ENCODE measurements around the gene SLC25A21. TPM values are rescaled to one million over a fixed set of nuclear protein-coding genes. Genes with fewer than 3 reads are reported as not detected.

Gene SLC25A21
- total RNA-seq, 8 experiments from 2014 or later = 0.52 to 2.9 (median 1.4) TPM

GRCh38 chr14:36748610-36749213 is 423.7 kb downstream of the SLC25A21 start:
- in situ Hi-C loops (cut with MboI; ENCODE audit: low pct_unique_long_range_greater_than_20kb in 2 of 9, low sequenced_read_pairs in 9 of 9, unreplicated experiment in 9 of 9) = no loop called here
- ATAC-seq (replicated peaks in 6 of 8) = peak in 3 of 8 experiments; percentile 83 to 96 (median 96)
- Histone ChIP-seq H3K4me3 (no peak overlapping the region), H3K27ac (no peak overlapping the region), H3K4me1 (replicated peaks in 1 of 2) (no peaks in the 10 kb centered on the region)
- WGBS, 10 experiments = 0 to 100% (median 73%) methylated on average over 1 to 3 of the region's 3 CpGs; no CpG with 5 or more reads in 1 of the 10 experiments

DNA sequence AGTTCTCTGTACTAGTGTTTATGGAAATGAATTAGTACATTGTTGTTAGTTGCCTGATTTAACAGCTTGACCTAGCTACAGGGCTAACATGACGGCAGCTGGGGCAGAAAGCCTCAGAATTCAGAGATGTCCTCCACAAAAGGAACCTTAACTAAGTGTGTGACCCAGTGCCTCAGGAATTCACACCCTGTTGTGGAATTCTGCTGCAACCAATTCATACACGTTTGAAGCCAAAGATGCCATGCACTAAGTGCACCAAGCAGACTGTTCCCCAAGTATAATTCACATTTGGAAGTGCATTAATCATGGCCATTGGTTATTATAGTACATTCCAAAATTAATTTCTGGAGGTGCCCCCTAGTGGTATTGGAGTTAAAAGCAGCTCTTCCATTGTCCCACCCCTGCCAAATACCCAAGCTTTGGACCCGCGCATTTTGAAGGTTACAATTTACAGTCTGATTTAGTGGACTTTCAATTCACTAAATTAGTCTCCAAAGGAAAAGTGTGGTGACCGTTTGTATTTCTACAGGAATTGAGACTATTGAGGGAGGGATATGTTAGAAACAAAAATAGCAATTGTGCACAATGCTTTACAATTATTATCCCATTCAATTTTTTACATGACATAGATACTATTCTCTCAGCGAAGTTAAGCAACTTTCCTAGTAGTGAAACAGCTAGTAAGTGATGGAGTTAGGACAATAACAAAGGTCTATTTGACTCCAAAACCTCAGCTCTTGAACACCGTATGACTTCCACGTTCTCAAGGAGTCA is 424.8 kb downstream of the SLC25A21 start:
- 16 to 80% (median 62%) methylated on average over 1 to 8 of the region's 8 CpGs for WGBS, 10 experiments
- in situ Hi-C loops (cut with MboI; ENCODE audit: low pct_unique_long_range_greater_than_20kb in 2 of 9, low sequenced_read_pairs in 9 of 9, unreplicated experiment in 9 of 9) = no loop called here
- no peak overlapping the region for H3K27ac ChIP-seq
- no peak overlapping the region for H3K4me3 ChIP-seq
- ATAC-seq (replicated peaks in 6 of 8) = peak in 1 of 8 experiments; percentile 20
- no peaks in the 10 kb centered on the region for H3K4me1 ChIP-seq (replicated peaks in 1 of 2)

DNA sequence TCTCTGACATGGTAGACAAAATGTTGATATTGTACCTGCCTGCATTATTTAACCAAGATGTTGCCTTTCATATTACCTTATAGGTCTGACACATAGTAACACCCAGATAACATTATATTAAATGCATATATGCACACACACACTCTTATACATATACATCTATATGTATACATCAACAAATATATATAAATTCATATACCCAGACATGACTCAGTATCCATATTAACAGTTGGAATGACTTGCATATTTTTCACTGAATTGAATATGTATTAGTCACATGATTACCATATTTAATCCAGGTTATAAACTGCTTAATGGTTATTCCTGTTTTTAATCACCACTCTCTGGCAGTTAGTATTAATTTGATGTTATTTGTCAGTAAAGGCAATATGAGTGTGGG is 425.5 kb downstream of the SLC25A21 start:
- in situ Hi-C loops (cut with MboI; ENCODE audit: low pct_unique_long_range_greater_than_20kb in 2 of 9, low sequenced_read_pairs in 9 of 9, unreplicated experiment in 9 of 9) = no loop called here
- ATAC-seq (replicated peaks in 6 of 8) = peak in 1 of 8 experiments; percentile 66
- H3K4me3 ChIP-seq = no peak overlapping the region

GRCh38 chr14:36741858-36742257 is 430.5 kb downstream of the SLC25A21 start:
- 43 to 80% (median 80%) methylated on average over 1 of the region's 1 CpG; no CpG with 5 or more reads in 7 of the 10 experiments for WGBS, 10 experiments
- no peak overlapping the region for H3K27ac ChIP-seq
- ATAC-seq (replicated peaks in 6 of 8) = peak in 2 of 8 experiments; percentile 51 to 87
- in situ Hi-C loops (cut with MboI; ENCODE audit: low pct_unique_long_range_greater_than_20kb in 2 of 9, low sequenced_read_pairs in 9 of 9, unreplicated experiment in 9 of 9) = no loop called here
- no peak overlapping the region for H3K4me3 ChIP-seq
- H3K4me1 ChIP-seq (replicated peaks in 1 of 2) = no peaks in the 10 kb centered on the region

More for the DNA sequence above, 425.5 kb downstream of the SLC25A21 start:
- no peaks in the 10 kb centered on the region for H3K4me1 ChIP-seq (replicated peaks in 1 of 2)
- H3K27ac ChIP-seq = no peak overlapping the region

- WGBS, 10 experiments = 33 to 97% (median 80%) methylated on average over 1 to 7 of the region's 7 CpGs; no CpG with 5 or more reads in 1 of the 10 experiments
- H3K4me1 ChIP-seq (replicated peaks in 1 of 2) = no peaks in the 10 kb centered on the region
- ATAC-seq (replicated peaks in 6 of 8) = peak in 1 of 8 experiments; percentile 34
- in situ Hi-C loops (cut with MboI; ENCODE audit: low pct_unique_long_range_greater_than_20kb in 2 of 9, low sequenced_read_pairs in 9 of 9, unreplicated experiment in 9 of 9) = no loop called here
- H3K27ac ChIP-seq = no peak overlapping the region
- H3K4me3 ChIP-seq = no peak overlapping the region
These were observed 434.1 kb downstream of the SLC25A21 start for GRCh38 chr14:36738269-36738668.

DNA sequence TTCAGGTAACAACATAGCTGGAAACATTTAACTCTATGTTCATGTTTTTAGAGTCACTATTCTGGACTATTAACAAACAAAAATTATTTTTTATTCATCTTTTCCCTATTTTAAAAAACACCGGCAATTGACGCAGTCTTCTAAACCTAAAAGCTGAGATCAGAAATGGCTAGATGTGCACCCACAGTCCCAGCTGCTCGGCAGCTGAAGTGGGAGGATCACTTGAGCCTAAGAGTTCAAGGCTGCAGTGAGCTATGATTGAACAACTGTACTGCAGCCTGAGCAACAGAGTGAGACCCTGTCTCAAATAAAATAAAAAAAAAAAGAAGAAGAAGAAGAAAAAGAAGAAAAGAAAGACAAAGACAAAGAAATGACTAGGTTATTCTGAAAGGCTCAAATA is 446.3 kb downstream of the SLC25A21 start:
- in situ Hi-C loops (cut with MboI; ENCODE audit: low pct_unique_long_range_greater_than_20kb in 2 of 9, low sequenced_read_pairs in 9 of 9, unreplicated experiment in 9 of 9) = no loop called here
- 52 to 100% (median 86%) methylated on average over 1 to 3 of the region's 3 CpGs; no CpG with 5 or more reads in 2 of the 10 experiments for WGBS, 10 experiments
- no peak for ATAC-seq (replicated peaks in 6 of 8)
- H3K4me3 ChIP-seq = no peak overlapping the region
- no peaks in the 10 kb centered on the region for H3K4me1 ChIP-seq (replicated peaks in 1 of 2)
- no peak overlapping the region for H3K27ac ChIP-seq

DNA sequence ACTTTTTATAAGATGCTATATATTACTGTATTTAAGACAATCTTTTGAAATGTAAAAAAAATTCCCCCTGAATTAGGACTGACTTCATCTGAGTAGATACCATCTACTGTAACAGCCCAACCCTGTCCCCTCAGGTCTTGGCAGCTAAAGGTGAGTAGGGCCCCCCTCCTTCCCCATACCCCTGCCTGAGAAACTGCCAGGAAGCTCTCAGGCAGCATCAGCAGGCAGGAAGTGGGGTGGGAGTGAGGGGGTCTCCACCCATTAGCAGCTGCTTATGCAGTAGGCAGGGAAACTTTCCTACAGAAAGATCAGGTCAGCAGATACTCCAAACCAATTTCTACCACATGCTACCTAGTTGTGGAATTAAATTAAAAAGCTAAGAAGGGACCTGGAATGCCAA is 448.2 kb downstream of the SLC25A21 start:
- H3K27ac ChIP-seq = no peak overlapping the region
- peak in 3 of 8 experiments; percentile 10 to 45 (median 21) for ATAC-seq (replicated peaks in 6 of 8)
- in situ Hi-C loops (cut with MboI; ENCODE audit: low pct_unique_long_range_greater_than_20kb in 2 of 9, low sequenced_read_pairs in 9 of 9, unreplicated experiment in 9 of 9) = no loop called here
- no peaks in the 10 kb centered on the region for H3K4me1 ChIP-seq (replicated peaks in 1 of 2)
- no peak overlapping the region for H3K4me3 ChIP-seq

- no peaks in the 10 kb centered on the region for H3K4me1 ChIP-seq (replicated peaks in 1 of 2)
- WGBS, 10 experiments = 0 to 100% (median 29%) methylated on average over 1 to 2 of the region's 2 CpGs; no CpG with 5 or more reads in 2 of the 10 experiments
- in situ Hi-C loops (cut with MboI; ENCODE audit: low pct_unique_long_range_greater_than_20kb in 2 of 9, low sequenced_read_pairs in 9 of 9, unreplicated experiment in 9 of 9) = no loop called here
- no peak overlapping the region for H3K27ac ChIP-seq
- ATAC-seq (replicated peaks in 6 of 8) = peak in 3 of 8 experiments; percentile 92 to 98 (median 95)
- H3K4me3 ChIP-seq = no peak overlapping the region
These were observed 448.9 kb downstream of the SLC25A21 start for GRCh38 chr14:36723530-36723929.

- in situ Hi-C loops (cut with MboI; ENCODE audit: low pct_unique_long_range_greater_than_20kb in 2 of 9, low sequenced_read_pairs in 9 of 9, unreplicated experiment in 9 of 9) = no loop called here
- Histone ChIP-seq H3K4me1 (replicated peaks in 1 of 2) (no peaks in the 10 kb centered on the region), H3K4me3 (no peak overlapping the region), H3K27ac (no peak overlapping the region)
- 29 to 100% (median 50%) methylated on average over 1 of the region's 1 CpG; no CpG with 5 or more reads in 3 of the 10 experiments for WGBS, 10 experiments
- ATAC-seq (replicated peaks in 6 of 8) = no peak
These were observed 450.5 kb downstream of the SLC25A21 start for GRCh38 chr14:36721877-36722276.

GRCh38 chr14:36720657-36721056 is 451.7 kb downstream of the SLC25A21 start:
- in situ Hi-C loops (cut with MboI; ENCODE audit: low pct_unique_long_range_greater_than_20kb in 2 of 9, low sequenced_read_pairs in 9 of 9, unreplicated experiment in 9 of 9) = no loop called here
- no peak overlapping the region for H3K27ac ChIP-seq
- no peaks in the 10 kb centered on the region for H3K4me1 ChIP-seq (replicated peaks in 1 of 2)
- 54 to 94% (median 83%) methylated on average over 1 to 2 of the region's 2 CpGs; no CpG with 5 or more reads in 1 of the 10 experiments for WGBS, 10 experiments
- H3K4me3 ChIP-seq = no peak overlapping the region
- no peak for ATAC-seq (replicated peaks in 6 of 8)

DNA sequence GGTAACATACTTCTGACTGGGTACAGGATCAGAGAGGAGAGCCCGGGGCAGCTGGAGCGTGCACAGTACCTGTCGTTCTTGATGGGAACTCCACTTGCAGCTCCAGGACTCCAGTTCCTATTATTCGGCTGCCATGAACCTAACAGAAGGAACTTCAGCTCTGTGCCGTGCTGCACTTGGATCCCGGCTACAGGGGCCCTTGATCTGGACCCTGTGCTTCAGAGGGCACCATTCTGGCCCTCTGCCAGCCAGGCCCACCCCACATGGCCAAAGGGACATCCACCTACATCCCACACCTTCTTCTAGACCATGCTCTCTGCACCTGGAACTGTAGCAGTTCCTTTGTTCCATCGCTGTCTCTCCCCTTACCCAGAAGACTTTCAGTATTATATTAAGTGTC is 452.6 kb downstream of the SLC25A21 start:
- no peak overlapping the region for H3K27ac ChIP-seq
- WGBS, 10 experiments = 8 to 100% (median 71%) methylated on average over 2 to 5 of the region's 7 CpGs; no CpG with 5 or more reads in 3 of the 10 experiments
- no peak for ATAC-seq (replicated peaks in 6 of 8)

GRCh38 chr14:36718216-36718615 is 454.2 kb downstream of the SLC25A21 start:
- H3K27ac ChIP-seq = no peak overlapping the region
- in situ Hi-C loops (cut with MboI; ENCODE audit: low pct_unique_long_range_greater_than_20kb in 2 of 9, low sequenced_read_pairs in 9 of 9, unreplicated experiment in 9 of 9) = no loop called here
- no peaks in the 10 kb centered on the region for H3K4me1 ChIP-seq (replicated peaks in 1 of 2)
- H3K4me3 ChIP-seq = no peak overlapping the region
- 14 to 100% (median 86%) methylated on average over 1 of the region's 1 CpG; no CpG with 5 or more reads in 3 of the 10 experiments for WGBS, 10 experiments
- peak in 2 of 8 experiments; percentile 48 to 67 for ATAC-seq (replicated peaks in 6 of 8)

More for the DNA sequence above, 452.6 kb downstream of the SLC25A21 start:
- H3K4me3 ChIP-seq = no peak overlapping the region
- in situ Hi-C loops (cut with MboI; ENCODE audit: low pct_unique_long_range_greater_than_20kb in 2 of 9, low sequenced_read_pairs in 9 of 9, unreplicated experiment in 9 of 9) = no loop called here
- H3K4me1 ChIP-seq (replicated peaks in 1 of 2) = no peaks in the 10 kb centered on the region

DNA sequence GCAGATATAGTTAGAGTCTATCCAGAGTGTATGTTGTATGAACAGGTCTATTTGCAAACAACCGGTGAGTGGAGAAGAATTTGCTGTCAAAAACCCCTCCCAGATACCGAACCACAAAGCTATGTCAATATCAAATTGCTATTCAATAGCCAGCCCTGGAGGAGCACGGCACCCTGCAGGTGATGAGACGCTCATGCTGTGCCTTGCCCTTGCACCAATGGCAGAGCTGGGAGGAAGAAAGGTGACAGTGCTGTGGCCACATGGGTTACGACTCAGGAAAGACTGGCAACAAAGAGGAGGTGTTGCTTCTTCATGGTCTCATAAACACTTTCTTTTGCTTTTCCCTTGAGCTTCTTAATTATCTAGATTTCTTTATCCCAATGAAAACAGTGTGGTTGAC is 455.0 kb downstream of the SLC25A21 start:
- H3K4me3 ChIP-seq = no peak overlapping the region
- no peak for ATAC-seq (replicated peaks in 6 of 8)
- WGBS, 10 experiments = 21 to 80% (median 63%) methylated on average over 1 to 5 of the region's 5 CpGs; no CpG with 5 or more reads in 1 of the 10 experiments
- H3K4me1 ChIP-seq (replicated peaks in 1 of 2) = no peaks in the 10 kb centered on the region
- no peak overlapping the region for H3K27ac ChIP-seq
- in situ Hi-C loops (cut with MboI; ENCODE audit: low pct_unique_long_range_greater_than_20kb in 2 of 9, low sequenced_read_pairs in 9 of 9, unreplicated experiment in 9 of 9) = no loop called here

Data from motor neuron (in vitro differentiated cells).